Measurements from ENCODE around the gene DDR1.

The DDR1 gene

DNA sequence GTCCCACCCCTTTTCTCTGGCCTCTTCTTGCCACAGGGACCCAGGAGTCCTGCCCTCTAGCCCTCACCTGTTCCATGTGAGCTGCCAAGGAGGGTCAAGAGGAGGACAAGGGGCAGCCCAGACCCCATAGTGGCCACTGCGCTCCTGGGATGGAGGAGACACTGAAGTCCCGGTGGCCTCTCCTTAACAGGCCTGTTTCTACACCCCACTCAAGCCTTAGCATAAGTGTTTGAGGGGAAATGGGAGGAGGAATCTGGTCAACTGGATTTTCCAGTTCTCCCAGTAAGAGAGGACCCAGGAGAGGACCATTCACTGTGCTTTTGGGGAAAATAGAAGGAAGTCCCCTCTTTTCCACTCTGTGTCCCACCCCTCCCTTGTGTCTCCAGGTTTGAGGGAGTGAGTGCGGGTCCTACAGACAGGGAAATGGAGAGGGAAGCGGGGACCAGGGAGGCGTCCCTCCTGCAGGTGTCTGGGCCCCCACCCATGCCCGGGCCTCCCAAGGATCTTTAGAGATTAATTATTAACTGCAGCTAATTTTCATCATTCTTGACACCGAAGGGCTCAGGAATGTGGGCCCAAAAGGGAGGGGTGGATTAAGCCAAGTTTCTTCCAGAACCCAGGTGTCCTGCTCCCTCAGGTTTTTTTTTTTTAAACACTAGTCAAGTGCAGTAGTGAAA lies 47.8 kb downstream of the DDR1 start, which contains the start of gene SFTA2:
Gene SFTA2 (minus strand): TSS at position 202 of the 677 bp plus-strand sequence. CDS start 74 bp downstream, at position 128.
- H3K4me1 ChIP-seq (ENCODE audit: control insufficient read depth in 1 of 2, insufficient read depth in 2 of 2, low read length in 2 of 2): peaks cover 7% of the 10 kb centered on the region in 2 donors
- H3K9me3 ChIP-seq (ENCODE audit: control insufficient read depth in 1 of 2, low read length in 2 of 2): peaks cover 4 to 6% of the 10 kb centered on the region in 2 donors
- no peaks in the 10 kb centered on the region for H3K27me3 ChIP-seq (ENCODE audit: control insufficient read depth in 1 of 2, insufficient read depth in 2 of 2, low read length in 2 of 2)
- H3K36me3 ChIP-seq (ENCODE audit: control insufficient read depth in 1 of 2, insufficient read depth in 2 of 2, low read length in 2 of 2): no peaks in the 10 kb centered on the region
- H3K27ac ChIP-seq (ENCODE audit: low read depth, low read length): no peak within 1 kb of the TSS
- no peak within 1 kb of the TSS for H3K9ac ChIP-seq (ENCODE audit: low read depth in 1 of 2, low read length in 2 of 2)
- no peak within 1 kb of the TSS for H3K4me3 ChIP-seq (ENCODE audit: low read depth in 1 of 2, low read length in 2 of 2)

DNA sequence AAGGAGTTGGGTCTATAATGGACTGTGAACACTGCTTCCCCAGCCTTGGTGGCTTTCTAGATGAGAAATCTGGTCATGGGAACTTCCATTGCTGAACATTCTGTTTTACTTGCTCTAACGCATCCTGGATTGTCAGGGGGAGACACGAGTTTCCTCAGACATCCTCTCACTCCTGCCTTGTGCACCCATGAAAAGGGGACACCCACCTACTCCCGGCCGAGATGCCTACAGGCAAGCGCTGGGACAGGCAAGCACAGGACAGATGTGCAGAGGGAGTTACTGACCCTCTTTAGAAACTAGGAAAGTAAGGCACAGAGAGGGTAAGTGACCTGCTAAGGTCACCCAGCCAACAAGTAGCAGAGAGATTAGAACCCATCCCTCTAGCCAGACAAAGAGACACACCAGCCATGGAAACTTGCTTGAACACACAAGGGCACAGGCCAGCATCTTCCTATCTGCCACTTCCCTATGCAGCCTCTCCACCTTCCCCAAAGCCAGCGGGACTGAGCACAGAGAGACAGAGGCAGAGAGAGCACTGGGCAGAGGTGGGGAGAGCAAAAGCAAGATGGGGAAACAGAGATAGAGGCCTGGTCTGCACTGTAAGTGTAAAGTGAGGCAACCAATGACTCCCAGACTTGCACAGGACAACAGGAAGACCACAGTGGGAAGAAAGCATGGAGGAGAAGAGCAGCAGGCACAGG lies 48.5 kb downstream of the DDR1 start:
- H3K4me3 ChIP-seq (ENCODE audit: low read depth in 1 of 2, low read length in 2 of 2): no peak overlapping the region
- no peaks in the 10 kb centered on the region for H3K36me3 ChIP-seq (ENCODE audit: control insufficient read depth in 1 of 2, insufficient read depth in 2 of 2, low read length in 2 of 2)
- no peak overlapping the region for H3K9ac ChIP-seq (ENCODE audit: low read depth in 1 of 2, low read length in 2 of 2)
- H3K9me3 ChIP-seq (ENCODE audit: control insufficient read depth in 1 of 2, low read length in 2 of 2): peaks cover 4 to 6% of the 10 kb centered on the region in 2 donors
- peaks cover 7% of the 10 kb centered on the region in 2 donors for H3K4me1 ChIP-seq (ENCODE audit: control insufficient read depth in 1 of 2, insufficient read depth in 2 of 2, low read length in 2 of 2)
- no peak overlapping the region for H3K27ac ChIP-seq (ENCODE audit: low read depth, low read length)
- H3K27me3 ChIP-seq (ENCODE audit: control insufficient read depth in 1 of 2, insufficient read depth in 2 of 2, low read length in 2 of 2): no peaks in the 10 kb centered on the region

DNA sequence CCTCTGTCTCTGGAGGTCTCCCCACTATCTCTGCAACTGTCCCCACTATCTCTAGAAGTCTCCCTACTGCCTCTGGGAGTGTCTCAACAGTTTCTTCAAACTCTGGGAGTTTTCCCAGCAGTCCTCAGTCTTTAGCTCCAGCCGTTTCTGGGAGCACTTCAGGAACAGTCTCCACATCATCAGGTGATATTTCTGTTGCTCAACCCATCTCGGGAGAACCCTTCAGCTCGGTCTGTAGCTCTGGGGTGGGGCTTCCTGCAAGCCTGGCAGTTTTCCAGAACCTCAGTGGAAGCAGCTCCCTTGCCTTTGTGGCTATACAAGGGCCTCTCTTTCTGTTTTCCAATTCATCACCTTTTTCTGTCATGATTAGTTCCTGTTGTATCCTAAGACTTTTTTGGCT lies 50.7 kb downstream of the DDR1 start:
- Histone ChIP-seq H3K4me1 (ENCODE audit: control insufficient read depth in 1 of 2, insufficient read depth in 2 of 2, low read length in 2 of 2) (peaks cover 7 to 15% of the 10 kb centered on the region in 2 donors), H3K27me3 (ENCODE audit: control insufficient read depth in 1 of 2, insufficient read depth in 2 of 2, low read length in 2 of 2) (no peaks in the 10 kb centered on the region), H3K4me3 (ENCODE audit: low read depth in 1 of 2, low read length in 2 of 2) (no peak overlapping the region), H3K9me3 (ENCODE audit: control insufficient read depth in 1 of 2, low read length in 2 of 2) (no peaks in the 10 kb centered on the region), H3K36me3 (ENCODE audit: control insufficient read depth in 1 of 2, insufficient read depth in 2 of 2, low read length in 2 of 2) (no peaks in the 10 kb centered on the region), H3K27ac (ENCODE audit: low read depth, low read length) (no peak overlapping the region), H3K9ac (ENCODE audit: low read depth in 1 of 2, low read length in 2 of 2) (no peak overlapping the region)

DNA sequence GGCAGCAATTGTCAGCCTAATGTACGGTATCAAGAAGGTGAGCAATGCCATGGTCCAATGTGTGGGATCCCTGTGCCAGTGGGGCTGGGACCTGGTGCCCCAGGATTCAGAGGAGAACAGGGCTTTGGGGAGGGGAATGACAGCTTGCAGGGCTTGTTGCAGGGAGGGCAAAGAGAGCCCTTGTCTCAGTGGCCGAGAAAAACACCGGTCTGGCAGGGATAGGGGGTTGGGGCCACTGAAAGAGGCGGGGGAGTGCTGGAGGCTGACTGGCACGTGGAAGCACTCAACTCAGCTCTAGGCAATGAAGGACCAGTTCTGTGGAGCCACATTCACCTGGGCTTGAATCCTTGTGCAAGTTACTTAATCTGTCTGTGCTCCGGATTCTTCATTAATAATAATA lies 52.9 kb downstream of the DDR1 start:
- no peaks in the 10 kb centered on the region for H3K36me3 ChIP-seq (ENCODE audit: control insufficient read depth in 1 of 2, insufficient read depth in 2 of 2, low read length in 2 of 2)

DNA sequence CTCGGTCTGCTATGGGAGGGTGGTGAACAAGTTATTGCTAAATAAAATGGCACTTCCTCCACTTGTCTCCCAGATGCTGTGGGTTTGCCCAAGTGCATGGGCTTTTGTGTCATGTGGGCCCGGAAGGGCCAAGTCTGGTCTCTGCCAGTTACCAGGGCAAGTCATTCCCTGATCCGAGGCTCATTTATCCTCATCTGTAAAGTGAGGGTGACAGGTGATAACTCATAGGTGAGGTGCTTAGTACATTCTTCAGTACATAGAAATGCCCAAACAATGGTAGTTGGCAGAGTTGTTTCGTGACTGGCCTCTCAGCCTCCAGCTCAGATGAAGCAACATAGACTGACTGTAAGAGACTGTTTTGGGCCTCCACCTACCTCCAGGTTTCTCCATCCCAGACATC lies 54.4 kb downstream of the DDR1 start:
- Histone ChIP-seq H3K9me3 (ENCODE audit: control insufficient read depth in 1 of 2, low read length in 2 of 2) (no peaks in the 10 kb centered on the region), H3K36me3 (ENCODE audit: control insufficient read depth in 1 of 2, insufficient read depth in 2 of 2, low read length in 2 of 2) (no peaks in the 10 kb centered on the region), H3K4me1 (ENCODE audit: control insufficient read depth in 1 of 2, insufficient read depth in 2 of 2, low read length in 2 of 2) (peaks cover 8 to 17% of the 10 kb centered on the region in 2 donors), H3K4me3 (ENCODE audit: low read depth in 1 of 2, low read length in 2 of 2) (no peak overlapping the region), H3K27ac (ENCODE audit: low read depth, low read length) (no peak overlapping the region), H3K27me3 (ENCODE audit: control insufficient read depth in 1 of 2, insufficient read depth in 2 of 2, low read length in 2 of 2) (peaks cover 3 to 13% of the 10 kb centered on the region in 2 donors), H3K9ac (ENCODE audit: low read depth in 1 of 2, low read length in 2 of 2) (no peak overlapping the region)

More for the DNA sequence above, 52.9 kb downstream of the DDR1 start:
- H3K4me1 ChIP-seq (ENCODE audit: control insufficient read depth in 1 of 2, insufficient read depth in 2 of 2, low read length in 2 of 2): peaks cover 9 to 17% of the 10 kb centered on the region in 2 donors
- no peaks in the 10 kb centered on the region for H3K9me3 ChIP-seq (ENCODE audit: control insufficient read depth in 1 of 2, low read length in 2 of 2)
- H3K4me3 ChIP-seq (ENCODE audit: low read depth in 1 of 2, low read length in 2 of 2): no peak overlapping the region
- peaks cover 3 to 4% of the 10 kb centered on the region in 2 donors for H3K27me3 ChIP-seq (ENCODE audit: control insufficient read depth in 1 of 2, insufficient read depth in 2 of 2, low read length in 2 of 2)
- H3K27ac ChIP-seq (ENCODE audit: low read depth, low read length): no peak overlapping the region
- H3K9ac ChIP-seq (ENCODE audit: low read depth in 1 of 2, low read length in 2 of 2): no peak overlapping the region

DNA sequence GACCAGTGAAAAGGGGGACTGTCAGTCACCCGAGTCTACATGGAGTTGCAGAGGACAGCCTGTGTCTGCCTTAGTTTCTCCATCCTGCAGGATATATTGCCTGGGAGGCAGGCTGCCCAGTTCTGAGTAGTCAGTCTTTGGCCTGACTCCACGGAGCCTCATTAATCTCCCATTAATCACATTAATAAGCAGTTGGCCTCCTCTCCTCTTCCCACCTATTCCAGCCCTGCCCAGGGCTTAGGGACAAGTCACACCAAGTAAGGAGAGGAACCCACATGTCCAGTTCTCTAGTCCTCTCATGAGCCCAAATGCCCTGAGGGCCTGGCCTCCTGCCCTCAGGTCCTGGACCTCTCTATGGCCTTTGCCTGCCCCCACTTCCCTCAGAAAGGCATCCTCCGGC lies 55.2 kb downstream of the DDR1 start:
- peaks cover 8 to 17% of the 10 kb centered on the region in 2 donors for H3K4me1 ChIP-seq (ENCODE audit: control insufficient read depth in 1 of 2, insufficient read depth in 2 of 2, low read length in 2 of 2)
- H3K36me3 ChIP-seq (ENCODE audit: control insufficient read depth in 1 of 2, insufficient read depth in 2 of 2, low read length in 2 of 2): no peaks in the 10 kb centered on the region
- H3K9me3 ChIP-seq (ENCODE audit: control insufficient read depth in 1 of 2, low read length in 2 of 2): no peaks in the 10 kb centered on the region
- peaks cover 3 to 13% of the 10 kb centered on the region in 2 donors for H3K27me3 ChIP-seq (ENCODE audit: control insufficient read depth in 1 of 2, insufficient read depth in 2 of 2, low read length in 2 of 2)
- H3K9ac ChIP-seq (ENCODE audit: low read depth in 1 of 2, low read length in 2 of 2): no peak overlapping the region
- H3K27ac ChIP-seq (ENCODE audit: low read depth, low read length): no peak overlapping the region
- H3K4me3 ChIP-seq (ENCODE audit: low read depth in 1 of 2, low read length in 2 of 2): no peak overlapping the region

DNA sequence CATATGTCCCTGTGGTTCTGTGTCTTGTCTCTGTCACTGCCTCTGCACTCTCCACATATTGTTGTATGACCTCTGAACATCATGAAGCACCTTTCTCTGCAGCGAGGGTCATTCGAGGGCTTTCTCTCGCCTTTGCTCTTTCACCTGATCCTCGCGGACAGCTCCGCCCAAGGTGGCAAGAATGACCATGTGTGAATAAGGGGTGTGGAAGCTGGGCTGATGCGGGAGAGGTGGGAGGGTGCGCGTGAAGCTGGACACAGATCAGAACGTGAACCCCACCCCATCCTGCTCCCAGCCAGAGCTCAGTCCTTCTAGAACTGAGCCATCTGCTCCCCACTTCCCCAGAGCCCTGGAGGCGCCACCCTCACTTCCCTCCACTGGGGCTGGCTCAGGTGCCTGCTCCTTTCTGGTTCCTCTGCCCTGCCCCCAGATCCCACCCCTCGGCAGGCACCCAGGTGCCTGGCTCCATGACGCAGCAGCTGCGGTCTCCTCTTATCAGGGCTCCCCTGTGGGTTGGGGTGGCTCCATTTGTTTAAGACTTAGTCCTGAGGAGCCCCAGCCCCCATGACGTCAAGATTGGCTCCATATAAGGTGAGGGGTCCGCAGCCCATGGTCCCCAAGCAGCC lies 56.2 kb downstream of the DDR1 start, which contains the start of gene MUCL3:
Gene MUCL3 (plus strand): TSS at position 613 of the 626 bp plus-strand sequence. CDS start 27 bp downstream, outside the sequence.
- Histone ChIP-seq H3K36me3 (ENCODE audit: control insufficient read depth in 1 of 2, insufficient read depth in 2 of 2, low read length in 2 of 2) (no peaks in the 10 kb centered on the region), H3K9ac (ENCODE audit: low read depth in 1 of 2, low read length in 2 of 2) (no peak within 1 kb of the TSS), H3K9me3 (ENCODE audit: control insufficient read depth in 1 of 2, low read length in 2 of 2) (no peaks in the 10 kb centered on the region), H3K27ac (ENCODE audit: low read depth, low read length) (no peak within 1 kb of the TSS), H3K4me1 (ENCODE audit: control insufficient read depth in 1 of 2, insufficient read depth in 2 of 2, low read length in 2 of 2) (peaks cover 8 to 17% of the 10 kb centered on the region in 2 donors), H3K27me3 (ENCODE audit: control insufficient read depth in 1 of 2, insufficient read depth in 2 of 2, low read length in 2 of 2) (peaks cover 3 to 13% of the 10 kb centered on the region in 2 donors), H3K4me3 (ENCODE audit: low read depth in 1 of 2, low read length in 2 of 2) (no peak within 1 kb of the TSS)

DNA sequence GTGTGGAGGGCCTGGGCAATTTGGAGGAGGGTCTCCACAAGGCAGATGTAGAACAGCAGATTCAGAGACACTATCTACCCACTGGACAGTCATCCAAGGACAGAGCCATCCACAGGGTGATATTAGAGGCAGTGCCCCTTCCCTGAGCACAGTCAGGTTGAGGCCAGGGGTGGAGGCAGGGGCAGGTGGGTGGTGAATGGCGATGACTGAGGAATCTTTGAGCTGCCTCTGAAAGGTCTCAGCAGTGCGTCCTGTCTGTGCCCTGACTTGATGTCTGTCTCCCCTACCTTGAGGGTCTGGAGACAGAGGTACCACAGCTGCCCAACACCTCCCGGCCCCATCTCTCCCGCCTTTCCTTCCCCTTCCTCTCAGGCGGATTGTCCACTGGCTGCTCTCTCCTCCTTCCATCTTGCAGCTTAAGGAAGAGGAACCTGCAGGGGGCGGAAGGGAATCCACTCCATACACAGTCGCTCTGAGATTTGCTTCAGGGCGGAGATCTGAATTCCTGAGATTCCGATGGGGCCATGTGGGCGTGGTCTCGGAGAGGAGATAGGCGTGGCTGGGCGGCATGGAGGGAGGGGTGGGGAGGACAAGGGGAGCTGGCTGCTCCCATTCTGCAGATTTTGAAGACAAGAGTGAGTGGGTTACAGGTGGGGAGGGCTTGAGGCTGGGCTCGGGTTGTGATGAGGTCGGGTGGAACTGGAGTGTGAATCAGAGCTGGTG lies 58.2 kb downstream of the DDR1 start:
- Histone ChIP-seq H3K9me3 (ENCODE audit: control insufficient read depth in 1 of 2, low read length in 2 of 2) (no peaks in the 10 kb centered on the region), H3K36me3 (ENCODE audit: control insufficient read depth in 1 of 2, insufficient read depth in 2 of 2, low read length in 2 of 2) (no peaks in the 10 kb centered on the region), H3K4me1 (ENCODE audit: control insufficient read depth in 1 of 2, insufficient read depth in 2 of 2, low read length in 2 of 2) (peaks cover 8 to 17% of the 10 kb centered on the region in 2 donors), H3K27ac (ENCODE audit: low read depth, low read length) (no peak overlapping the region), H3K27me3 (ENCODE audit: control insufficient read depth in 1 of 2, insufficient read depth in 2 of 2, low read length in 2 of 2) (peaks cover 7 to 13% of the 10 kb centered on the region in 2 donors), H3K9ac (ENCODE audit: low read depth in 1 of 2, low read length in 2 of 2) (no peak overlapping the region), H3K4me3 (ENCODE audit: low read depth in 1 of 2, low read length in 2 of 2) (no peak overlapping the region)

DNA sequence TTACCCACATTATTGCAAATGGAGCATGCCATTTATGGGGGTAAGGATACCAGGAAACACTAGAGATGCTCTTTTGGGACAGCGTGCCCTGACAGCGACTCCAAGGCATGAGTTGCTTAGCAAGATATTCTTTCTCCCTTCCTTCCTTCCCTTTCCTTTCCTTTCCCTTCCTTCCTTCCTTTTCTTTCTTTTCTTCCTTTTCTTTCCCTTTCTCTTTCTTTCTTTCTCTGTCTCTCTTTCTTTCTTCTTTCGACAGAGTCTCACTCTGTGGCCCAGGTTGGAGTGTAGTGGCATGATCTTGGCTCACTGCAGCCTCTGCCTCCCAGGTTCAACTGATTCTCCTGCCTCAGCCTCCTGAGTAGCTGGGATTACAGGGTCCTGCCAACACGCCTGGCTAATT lies 59.7 kb downstream of the DDR1 start:
- Histone ChIP-seq H3K9ac (ENCODE audit: low read depth in 1 of 2, low read length in 2 of 2) (no peak overlapping the region), H3K27ac (ENCODE audit: low read depth, low read length) (no peak overlapping the region), H3K27me3 (ENCODE audit: control insufficient read depth in 1 of 2, insufficient read depth in 2 of 2, low read length in 2 of 2) (peaks cover 7 to 13% of the 10 kb centered on the region in 2 donors), H3K4me3 (ENCODE audit: low read depth in 1 of 2, low read length in 2 of 2) (no peak overlapping the region), H3K4me1 (ENCODE audit: control insufficient read depth in 1 of 2, insufficient read depth in 2 of 2, low read length in 2 of 2) (peaks cover 8 to 21% of the 10 kb centered on the region in 2 donors), H3K9me3 (ENCODE audit: control insufficient read depth in 1 of 2, low read length in 2 of 2) (no peaks in the 10 kb centered on the region), H3K36me3 (ENCODE audit: control insufficient read depth in 1 of 2, insufficient read depth in 2 of 2, low read length in 2 of 2) (no peaks in the 10 kb centered on the region)

Measured in duodenal mucosa (tissue), 2 donors.